Activated effector memory CD4-positive, alpha-beta T cell treated with anti-CD3 and anti-CD28 coated beads, Interleukin-2, amount 50 U/mL, for 16 hours (primary cell): Measurements from ENCODE around the gene GRAMD2A.

Experiments
- DNase-seq: peaks from one replicate; pipeline ENCODE4 v3.0.0-alpha.2; 2020

The GRAMD2A gene

DNA sequence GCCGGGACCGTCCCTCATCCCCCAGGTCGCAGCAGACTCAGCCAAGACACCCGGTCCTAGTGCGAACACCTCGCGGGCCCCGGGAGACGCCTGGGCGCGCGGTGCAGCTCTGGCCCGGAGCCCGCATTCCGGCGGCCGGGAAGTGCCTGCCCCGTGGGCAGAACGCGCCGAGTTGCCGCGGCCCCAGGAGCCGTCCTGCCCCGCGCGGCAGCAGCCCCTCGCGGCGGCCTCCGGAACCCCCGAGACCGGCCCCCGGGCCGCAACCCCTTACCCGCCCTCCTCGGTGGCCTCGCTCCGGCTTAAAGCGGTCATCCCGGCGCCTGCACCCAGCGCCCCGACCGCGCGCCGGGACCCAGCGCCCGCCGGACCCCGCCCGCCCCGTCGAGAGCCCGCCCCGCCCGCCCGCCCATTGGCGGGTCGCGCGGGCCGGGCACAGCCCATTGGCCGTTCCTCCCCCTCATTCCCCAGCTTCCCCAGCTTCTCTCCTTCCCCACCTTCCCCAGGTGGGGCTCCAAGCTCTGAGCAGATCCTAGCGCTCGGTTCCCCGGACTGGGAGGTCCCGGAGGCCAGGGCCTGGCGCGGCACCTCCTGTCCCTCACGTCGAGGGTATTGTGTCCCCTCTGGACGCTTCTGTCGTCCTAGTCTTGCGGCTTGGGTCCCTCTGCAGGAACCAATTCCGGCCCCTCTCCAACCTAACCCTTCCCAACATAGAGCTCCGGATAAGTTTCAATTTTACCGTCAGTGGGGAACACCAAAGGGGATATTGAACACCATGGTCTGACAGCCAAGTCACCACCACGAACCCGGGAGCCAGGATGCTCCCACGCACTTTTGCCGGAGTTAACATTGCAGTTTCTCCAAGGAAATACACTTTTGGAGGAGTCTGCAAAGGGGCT lies at the start of gene GRAMD2A:
TSS of gene GRAMD2A (minus strand) at position 328 of the 896 bp plus-strand sequence.
- peak; percentile 71 for DNase-seq

DNA sequence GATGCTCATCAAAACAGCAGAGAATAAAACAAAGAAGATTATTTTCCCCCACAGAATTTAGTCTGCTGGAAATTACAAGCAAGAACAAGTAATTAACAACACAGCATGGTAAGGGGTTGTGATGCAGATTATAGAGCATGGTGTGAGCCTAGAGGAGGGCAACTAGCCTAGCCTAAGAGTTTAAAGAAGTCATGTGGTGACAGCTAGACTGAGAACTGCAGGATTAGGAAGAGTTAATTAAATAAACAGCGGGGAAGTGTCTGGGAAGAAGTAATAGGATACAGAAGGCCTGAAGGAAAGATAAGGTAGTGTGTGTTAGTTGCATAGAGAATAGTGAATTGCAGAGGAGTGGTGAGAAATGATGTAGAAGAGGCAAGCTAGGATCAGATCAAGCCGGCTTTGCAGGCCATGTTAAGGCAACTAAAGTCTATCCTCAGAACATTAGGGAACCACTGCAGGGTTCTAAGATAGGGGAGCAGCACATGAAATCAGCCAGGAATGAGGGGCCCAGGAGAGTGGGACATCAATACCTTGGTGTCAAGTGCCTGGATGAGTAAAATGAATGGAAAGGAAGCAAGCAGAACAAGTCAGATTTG lies 45.3 kb upstream of the GRAMD2A start:
- no peak for DNase-seq

DNA sequence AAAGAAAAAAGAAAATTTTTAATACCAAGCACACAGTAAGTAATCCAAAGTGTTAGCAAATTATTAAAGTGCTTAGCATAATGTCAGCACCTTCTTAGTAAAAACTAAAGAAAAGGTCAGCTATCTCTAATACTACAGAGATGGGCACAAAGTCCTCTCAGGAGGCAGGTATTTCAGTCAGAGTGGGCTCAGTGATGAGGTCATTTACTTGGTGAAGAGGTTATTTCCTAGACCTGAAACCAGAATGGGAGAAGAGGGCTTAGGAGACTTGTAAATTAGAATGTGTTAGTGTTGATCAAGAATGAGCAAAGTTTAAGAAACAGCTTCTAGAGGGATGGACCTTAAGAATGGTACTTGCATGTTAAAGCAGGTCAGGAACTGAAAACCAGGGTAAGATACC lies 42.1 kb upstream of the GRAMD2A start:
- no peak for DNase-seq

DNA sequence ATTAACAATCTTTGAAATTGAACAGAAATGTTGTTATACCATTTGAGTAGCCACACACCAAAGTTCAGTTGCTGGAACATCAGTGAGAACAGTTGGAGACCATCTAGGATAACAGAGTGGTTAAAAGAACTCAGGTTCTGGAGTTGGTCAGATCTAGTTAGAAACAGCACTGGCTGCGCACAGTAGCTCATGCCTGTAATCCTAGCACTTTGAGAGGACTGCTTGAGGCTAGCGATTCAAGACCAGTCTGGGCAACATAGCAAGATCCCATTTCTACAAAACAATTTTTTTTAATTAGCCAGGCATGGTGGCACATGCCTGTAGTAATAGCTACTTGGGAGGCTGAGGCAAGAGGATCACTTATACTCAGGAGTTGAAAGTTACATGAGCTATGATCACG lies 41.0 kb upstream of the GRAMD2A start:
- DNase-seq: no peak

DNA sequence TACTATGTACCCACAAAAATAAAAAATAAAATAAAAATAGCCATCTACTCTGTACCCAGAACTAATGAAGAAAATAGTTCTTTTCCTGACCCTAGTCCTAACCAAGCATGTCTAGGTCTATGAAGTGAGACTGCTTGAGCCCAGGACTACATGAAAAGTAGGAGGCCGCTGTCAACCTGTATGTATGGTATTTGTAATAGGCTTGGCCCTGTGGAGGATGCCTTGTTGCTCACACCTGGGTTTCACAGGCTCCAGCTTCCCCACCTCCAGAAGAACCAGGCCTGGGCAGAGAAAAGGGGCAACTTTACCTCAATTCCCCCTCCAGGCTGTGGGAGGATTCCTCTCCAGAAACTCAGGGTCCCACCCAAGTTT lies 40.3 kb upstream of the GRAMD2A start:
- DNase-seq: no peak

DNA sequence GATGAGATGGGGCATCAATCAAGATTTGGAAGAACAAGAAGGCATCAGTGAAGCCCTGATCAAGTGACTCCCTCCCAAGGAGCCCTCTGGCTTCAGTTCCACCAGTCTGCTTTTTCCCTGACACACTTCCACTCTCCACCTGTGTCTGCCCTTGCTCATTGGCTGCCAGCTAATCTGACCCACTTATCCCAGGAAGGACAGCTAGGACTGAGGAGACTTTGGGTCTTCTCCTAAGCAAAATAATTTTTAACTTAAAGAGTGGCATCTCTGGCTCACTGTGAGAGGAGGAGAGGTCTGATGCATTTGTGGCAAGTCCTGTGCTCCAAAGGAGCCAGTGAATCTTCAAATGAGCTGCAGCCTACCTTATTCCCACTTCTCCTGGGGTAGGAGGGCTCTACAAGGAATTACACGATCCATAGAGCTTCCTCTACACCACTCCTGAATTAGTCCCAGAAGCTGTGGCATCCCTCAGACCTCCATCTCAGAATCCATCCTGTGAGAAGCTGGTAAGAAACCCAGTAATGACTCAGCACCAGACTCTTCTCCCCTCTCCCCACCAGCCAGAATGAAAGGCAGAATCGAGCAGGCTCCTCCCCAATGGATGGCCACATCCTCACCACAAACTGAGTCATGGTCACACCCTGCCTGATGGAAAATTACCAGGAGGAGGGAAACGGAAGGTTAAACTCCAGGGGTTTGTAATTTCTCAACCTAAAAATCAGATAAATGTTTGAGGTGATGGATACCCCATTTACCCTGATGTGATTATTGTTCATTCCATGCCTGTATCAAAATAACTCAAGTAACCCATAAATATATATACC lies 39.7 kb upstream of the GRAMD2A start:
- DNase-seq: peak; percentile 89

DNA sequence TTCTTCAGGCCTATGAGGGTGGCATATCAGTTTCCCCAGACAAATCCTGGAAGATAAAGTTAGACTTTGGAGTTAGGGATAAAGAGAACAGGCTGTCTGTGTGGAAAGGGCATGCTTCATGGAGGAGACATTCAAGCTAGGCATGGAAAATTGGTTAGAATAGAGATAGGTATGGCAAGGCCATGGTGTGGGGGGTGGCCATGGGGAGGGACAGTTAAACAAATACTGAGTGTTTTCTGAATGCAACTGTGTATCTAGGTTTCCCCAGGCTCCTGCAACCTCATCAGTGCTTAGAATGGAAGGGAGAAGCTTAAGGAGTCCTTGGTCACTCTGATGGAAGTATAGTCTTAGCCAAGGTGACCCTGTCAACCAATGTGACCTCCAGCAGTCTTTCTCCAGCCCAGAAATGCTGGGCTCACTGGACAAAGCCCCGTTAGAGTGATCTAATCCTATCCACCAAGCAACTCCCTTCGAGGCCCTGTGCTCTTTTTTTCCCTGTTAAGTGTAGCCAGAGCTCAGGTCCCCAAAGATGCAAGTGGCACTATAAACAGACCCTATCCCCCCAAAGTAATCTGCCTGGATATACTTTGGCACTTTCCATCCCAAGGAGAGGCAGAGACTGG lies 38.9 kb upstream of the GRAMD2A start:
- DNase-seq: no peak

DNA sequence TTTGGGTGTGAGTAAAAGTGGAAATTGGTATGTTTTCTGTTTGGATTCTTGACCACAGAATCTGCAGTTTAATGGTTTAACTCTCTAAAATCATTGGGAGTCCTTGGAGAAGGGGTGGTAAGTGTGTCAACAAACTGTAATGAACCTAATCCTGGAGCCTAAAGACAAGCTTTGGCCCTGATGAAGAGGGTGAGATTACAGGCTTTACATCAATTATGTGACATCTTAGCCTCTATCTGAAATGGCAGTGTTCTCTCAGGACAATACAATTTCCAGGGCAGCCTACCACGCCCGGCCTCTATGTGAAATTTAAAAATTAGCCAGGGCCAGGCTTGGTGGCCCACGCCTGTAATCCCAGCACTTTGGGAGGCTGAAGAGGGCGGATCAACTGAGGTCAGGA lies 37.7 kb upstream of the GRAMD2A start:
- no peak for DNase-seq

DNA sequence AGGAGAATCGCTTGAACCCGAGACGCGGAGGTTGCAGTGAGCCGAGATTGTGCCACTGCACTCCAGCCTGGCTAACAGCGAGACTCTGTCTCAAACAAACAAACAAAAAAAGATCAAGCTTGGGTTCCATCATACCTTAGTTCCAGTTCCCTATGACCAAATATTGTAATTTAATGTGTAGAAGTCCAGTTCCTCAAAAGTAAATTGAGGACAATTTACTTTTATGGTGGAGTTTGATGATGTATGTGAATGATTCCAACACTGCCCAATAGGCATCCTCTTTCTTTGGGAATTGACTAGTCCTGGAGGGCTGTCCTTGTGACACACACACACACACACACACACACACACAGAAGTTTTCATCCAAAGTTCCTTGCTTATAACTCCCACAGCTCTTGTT lies 36.2 kb upstream of the GRAMD2A start:
- no peak for DNase-seq

DNA sequence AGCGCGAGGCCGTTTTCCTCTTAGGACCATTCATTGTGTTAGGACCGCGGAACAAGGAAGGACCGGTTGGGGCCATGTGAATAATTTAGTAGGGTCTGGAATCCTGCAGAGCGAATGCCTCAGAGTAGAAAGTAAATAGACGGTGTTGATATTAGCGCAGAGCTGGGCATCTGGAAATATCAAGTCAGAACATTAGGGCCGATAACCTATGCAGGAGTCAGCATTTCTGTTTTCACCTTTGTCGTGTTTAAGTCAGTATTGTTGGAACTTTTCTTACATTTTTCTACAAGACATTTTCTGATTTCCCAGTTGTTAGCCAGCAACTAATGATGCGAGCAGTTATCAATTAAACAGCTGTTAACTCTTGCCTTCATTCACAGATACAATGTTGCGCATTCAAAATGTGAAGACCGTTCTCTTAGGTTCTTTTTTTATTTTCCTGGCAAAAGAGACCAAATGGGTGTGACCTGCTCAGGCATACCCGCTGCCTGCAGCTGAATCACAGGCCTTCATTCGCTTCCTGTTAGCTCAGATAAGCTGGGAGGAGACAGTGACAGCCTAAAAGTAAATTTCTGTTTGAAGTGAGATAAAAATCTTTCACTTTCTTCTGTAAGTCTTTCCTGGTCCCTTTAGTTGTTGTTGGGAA lies 34.4 kb upstream of the GRAMD2A start:
- DNase-seq: peak; percentile 84

DNA sequence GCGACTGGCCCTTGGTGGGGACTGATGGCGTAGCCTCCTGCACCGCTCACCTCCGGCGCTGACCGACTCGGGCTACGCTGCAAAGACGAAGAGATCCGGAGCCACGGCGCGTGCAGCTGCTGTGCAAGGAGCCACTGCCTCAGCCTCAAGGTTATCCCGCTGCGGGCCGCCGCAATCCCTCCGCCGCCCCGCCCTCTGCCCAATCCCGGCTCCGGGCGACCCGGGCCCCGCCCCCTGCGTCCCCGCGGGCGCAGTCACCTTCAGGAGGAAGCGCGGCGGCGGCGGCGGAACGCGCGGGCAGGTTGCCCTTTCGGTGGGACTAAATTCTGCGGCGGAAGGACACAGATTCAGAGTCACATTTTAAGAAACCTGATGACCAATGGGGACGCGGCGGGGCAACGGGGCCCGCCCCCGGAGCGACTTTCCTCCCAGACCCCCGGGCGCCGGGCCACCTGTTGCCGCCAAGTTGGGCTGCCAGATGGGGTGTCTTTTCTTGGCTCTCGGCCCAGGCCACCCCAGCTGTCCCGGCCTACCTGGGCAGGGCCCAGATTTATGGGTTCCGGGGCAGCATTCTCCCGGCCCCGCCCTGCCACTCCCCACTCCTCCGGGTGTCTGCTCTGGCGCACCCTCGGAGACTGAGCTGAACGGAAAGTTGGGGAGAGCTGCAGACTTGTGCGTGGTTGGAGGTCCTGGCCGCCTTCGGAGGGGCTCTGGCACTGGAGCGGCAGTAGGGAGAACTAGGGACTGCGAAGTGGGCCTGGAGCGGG lies 33.7 kb upstream of the GRAMD2A start, which contains the start of gene PKM:
TSS of gene PKM (minus strand) at position 125 of the 767 bp plus-strand sequence. CDS start 12,093 bp downstream, outside the sequence.
- DNase-seq: peak; percentile 97

DNA sequence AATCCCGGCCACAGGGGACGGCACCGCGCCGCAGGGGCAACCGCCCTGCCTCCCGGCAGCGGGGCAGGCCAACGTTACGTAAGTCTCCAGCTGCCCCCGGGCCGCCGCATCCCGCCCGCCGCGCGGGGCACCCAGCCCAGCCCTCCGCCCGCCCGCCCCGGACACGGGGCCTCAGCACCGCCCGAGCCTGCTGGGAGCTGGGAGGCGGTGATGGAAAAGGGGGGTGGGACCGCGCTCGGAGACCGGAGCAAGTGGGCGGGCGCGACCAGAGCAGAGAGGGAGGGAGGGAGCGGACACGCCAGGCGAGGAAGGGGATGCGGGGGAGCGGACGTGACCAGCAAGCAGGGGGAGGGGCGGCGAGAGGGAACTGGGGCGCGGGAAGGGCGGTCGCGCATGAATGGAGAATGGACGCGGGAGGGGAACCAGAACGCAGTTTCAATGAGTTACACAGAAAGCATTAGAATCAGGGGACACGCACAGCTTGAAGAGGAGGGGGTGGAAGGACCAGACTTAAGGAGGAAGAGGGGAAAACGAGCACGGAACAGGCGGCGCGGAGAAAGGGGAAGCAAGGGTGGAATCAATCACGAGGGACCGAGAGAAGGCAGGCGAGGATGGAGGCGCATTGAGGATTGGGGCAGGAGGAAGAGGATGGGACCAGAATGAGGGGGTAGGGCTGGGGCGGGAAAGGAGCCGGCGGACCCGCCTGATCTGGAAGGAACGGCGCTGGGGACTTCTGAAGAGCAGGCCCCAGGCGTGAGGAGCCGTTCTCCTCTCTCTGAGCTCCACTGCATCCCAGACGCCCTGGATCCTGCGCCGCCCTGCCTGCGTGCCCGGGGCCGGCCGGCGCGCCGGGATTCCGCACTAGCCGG lies 32.8 kb upstream of the GRAMD2A start:
- DNase-seq: peak; percentile 92

DNA sequence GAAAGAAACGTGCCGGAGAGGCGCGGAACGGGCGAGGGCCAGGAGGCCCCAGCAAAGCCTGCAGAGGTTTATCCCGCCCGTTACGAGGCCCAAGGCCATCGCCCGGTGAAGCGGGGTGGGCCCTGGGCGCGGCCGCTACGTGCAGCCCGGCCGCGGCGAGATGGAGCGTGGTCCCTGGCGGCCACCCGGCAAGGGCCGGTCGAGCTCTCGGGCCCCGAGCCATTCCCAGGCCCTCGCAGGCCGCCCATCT lies 32.3 kb upstream of the GRAMD2A start:
- DNase-seq: no peak

DNA sequence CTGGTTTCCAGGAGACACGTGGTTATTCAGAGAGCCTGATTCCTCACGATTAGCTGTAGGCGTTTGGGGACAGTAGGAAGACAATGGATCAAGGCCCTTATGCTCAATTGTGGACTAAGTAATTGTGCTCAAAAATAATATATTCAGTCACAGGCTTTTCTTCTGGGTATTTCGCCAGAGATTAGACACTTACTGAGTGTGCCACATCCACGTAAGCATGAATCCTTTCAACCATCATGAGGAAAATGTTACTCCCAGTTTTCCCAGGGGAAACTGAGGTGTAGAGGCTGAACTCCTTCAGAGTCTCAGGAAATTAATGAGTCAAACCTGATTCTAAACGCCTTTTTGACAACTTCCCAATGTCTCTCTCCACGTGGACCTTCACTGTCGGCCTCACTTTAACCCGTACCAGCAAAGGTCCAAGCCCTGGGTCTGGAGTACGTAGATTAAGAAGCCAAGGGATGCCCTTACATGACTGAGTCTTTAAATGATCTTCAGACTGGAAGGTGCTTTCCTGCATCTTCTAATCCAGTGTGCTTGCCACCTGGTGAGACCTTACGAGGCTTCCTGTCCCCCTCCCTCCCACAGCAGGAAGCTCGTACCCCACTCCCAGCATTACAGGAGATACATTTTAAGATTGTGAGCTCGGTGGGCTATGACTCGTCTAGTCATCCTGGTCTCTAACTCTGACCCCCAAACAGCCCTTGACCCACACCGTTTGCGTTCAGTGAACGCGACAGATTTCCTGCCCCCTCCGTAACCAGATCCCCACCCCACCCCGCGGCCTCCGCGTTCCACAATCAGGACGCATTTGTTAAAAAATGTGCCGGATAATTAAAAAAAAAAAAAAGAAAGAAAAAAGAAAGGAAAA lies 31.7 kb upstream of the GRAMD2A start:
- peak; percentile 77 for DNase-seq

DNA sequence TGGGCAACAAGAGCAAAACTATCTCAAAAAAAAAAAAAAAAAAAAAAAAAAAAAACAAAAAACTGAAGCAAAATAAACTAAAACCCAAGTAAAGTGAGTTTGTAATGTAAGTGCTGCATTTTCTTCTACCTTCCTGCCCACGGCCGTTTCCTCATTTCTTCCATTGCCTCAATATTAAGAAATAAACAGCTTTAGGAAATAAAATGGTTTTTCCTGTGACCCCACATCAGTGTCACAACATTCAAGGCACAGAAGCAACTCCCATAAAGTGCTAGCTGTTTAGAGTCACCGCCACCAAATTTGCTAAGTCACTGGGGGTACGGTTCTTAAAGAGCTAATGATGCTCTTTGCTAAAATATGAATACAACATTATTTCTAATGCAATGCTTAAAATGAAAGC lies 30.1 kb upstream of the GRAMD2A start:
- no peak for DNase-seq

DNA sequence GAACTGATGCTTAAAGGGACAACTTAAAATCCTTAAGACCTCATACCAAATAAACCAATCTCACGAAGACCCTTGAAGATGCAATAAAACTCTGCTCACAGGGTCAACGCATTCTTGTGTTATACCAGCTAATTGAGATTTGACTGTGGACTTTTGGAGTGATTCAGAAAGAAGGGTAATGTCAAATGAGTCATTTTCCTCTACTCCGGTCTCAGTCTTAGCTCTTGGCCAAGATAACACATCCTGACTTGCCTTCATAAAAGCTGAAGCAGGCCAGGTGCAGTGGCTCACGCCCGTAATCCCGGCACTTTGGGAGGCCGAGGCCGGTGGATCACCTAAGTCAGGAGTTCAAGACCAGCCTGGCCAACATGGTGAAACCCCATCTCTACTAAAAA lies 29.6 kb upstream of the GRAMD2A start:
- DNase-seq: peak; percentile 82

DNA sequence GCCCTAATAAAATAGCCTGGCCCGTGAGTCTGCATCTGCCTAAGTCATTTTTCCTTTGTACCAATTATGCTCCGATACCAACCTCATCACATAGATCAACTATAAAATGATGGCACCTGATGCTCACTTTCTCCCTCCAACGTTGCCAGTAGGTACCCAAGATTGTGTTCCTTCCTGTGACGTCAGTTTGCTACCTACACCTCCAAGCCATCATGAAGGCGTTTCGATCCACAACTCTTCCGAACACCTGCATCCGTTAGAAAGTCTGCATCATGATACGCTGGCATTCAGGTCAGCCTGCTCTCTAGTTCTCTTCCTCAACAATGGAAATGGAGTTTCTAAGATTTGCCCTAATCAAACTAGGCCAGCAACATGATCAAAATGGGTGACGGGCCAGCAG lies 25.7 kb upstream of the GRAMD2A start:
- DNase-seq: no peak

DNA sequence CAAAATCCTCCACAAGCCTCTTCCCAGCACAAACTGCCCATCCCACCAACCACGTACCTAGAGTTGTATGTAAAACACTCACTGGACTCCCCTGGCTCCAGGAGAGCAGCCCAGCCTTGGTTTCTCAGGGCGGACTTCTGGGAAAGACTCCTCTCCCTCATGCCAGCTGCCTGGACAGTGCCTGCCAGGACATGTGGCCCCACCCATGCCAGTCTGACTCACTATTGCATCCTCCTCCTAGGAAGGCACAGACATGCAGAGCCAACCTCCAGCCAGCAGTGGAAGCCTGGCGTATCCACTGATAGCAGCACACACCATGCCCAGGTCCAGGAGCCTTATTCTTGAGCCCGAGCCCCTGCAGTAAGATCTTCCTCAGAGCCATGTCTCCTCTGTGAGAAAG lies 24.8 kb upstream of the GRAMD2A start:
- no peak for DNase-seq

DNA sequence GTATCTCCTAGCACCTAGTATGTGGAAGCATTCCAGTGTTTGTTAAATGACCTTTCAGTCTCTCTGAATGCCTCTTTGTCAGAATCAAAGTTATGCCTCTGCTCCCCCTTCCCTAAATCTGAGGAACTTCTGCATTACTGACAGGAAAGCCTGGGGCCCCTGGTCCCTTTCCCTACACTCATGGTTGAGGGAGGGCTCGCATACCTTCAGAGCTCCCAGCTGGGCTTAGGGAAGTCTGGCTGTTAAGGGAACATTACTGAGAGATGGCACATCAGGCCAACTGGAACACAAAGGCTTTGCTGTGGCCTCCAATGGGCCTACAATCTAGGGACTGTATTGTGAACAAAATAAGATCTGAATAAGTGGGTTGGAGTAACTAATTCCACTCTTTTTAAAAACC lies 23.1 kb upstream of the GRAMD2A start:
- no peak for DNase-seq

DNA sequence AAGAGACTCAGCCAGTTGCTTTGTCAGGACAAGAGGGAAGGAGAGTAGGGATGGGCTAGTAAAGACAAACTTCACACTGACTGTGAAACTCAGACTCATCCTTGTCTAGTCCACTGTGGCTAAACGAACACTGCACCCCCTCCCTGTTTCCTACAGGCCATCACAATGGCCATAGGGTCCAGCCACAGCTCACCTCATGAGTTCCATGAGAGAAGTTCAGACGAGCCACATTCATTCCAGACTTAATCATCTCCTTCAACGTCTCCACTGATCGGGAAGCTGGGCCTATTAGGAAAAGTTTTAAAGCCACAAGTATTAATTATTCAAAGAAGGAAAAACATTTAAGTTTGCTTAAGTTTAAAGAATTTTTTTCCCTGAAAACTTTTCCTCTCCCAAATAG lies 19.6 kb upstream of the GRAMD2A start:
- no peak for DNase-seq
